ENCODE results near the gene KRT77.

The KRT77 gene

GRCh38 chr12:52676163-52676562 lies 27.2 kb downstream of the KRT77 start:
- Histone ChIP-seq H3K4me1 (ENCODE audit: insufficient read depth, poor library complexity, severe bottlenecking) (peaks cover 10% of the 10 kb centered on the region), H3K4me3 (ENCODE audit: severe bottlenecking) (no peak overlapping the region), H3K36me3 (ENCODE audit: low read depth) (no peaks in the 10 kb centered on the region), H3K27me3 (ENCODE audit: insufficient read depth, poor library complexity, severe bottlenecking) (no peaks in the 10 kb centered on the region), H3K27ac (ENCODE audit: poor library complexity, severe bottlenecking) (no peak overlapping the region), H3K9me3 (ENCODE audit: severe bottlenecking) (no peaks in the 10 kb centered on the region)
- no peak for DNase-seq (ENCODE audit: low spot score)
- TF ChIP-seq, protein P1, sequence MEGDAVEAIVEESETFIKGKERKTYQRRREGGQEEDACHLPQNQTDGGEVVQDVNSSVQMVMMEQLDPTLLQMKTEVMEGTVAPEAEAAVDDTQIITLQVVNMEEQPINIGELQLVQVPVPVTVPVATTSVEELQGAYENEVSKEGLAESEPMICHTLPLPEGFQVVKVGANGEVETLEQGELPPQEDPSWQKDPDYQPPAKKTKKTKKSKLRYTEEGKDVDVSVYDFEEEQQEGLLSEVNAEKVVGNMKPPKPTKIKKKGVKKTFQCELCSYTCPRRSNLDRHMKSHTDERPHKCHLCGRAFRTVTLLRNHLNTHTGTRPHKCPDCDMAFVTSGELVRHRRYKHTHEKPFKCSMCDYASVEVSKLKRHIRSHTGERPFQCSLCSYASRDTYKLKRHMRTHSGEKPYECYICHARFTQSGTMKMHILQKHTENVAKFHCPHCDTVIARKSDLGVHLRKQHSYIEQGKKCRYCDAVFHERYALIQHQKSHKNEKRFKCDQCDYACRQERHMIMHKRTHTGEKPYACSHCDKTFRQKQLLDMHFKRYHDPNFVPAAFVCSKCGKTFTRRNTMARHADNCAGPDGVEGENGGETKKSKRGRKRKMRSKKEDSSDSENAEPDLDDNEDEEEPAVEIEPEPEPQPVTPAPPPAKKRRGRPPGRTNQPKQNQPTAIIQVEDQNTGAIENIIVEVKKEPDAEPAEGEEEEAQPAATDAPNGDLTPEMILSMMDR (IDR thresholded peaks at IDR 0.05; ENCODE audit: poor library complexity, severe bottlenecking), result no peak
- ATAC-seq (ENCODE audit: low read depth), result no peak

DNA sequence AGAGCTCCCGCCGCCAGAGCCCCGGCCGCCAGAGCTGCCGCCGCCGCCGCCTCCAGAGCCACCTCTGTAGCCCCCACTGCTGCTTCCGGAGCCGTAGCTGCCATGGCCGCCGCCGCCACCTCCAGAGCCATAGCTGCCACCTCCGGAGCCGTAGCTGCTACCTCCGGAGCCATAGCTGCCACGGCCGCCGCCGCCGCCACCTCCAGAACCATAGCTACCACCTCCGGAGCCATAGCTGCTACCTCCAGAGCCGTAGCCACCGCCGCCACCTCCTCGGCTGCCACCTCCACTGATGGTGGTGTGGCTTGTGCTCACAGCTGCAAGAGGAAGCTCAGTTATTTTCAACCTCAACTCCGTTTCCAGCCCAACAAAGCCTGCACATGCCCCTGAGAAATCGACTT lies 28.0 kb downstream of the KRT77 start:
- H3K4me3 ChIP-seq (ENCODE audit: severe bottlenecking), result no peak overlapping the region
- no peaks in the 10 kb centered on the region for H3K27me3 ChIP-seq (ENCODE audit: insufficient read depth, poor library complexity, severe bottlenecking)
- no peaks in the 10 kb centered on the region for H3K36me3 ChIP-seq (ENCODE audit: low read depth)
- ATAC-seq (ENCODE audit: low read depth) (no peak), DNase-seq (ENCODE audit: low spot score) (no peak)
- H3K9me3 ChIP-seq (ENCODE audit: severe bottlenecking), result no peaks in the 10 kb centered on the region
- H3K4me1 ChIP-seq (ENCODE audit: insufficient read depth, poor library complexity, severe bottlenecking), result peaks cover 10% of the 10 kb centered on the region
- TF ChIP-seq, protein P1 (IDR thresholded peaks at IDR 0.05; ENCODE audit: poor library complexity, severe bottlenecking), result no peak
- no peak overlapping the region for H3K27ac ChIP-seq (ENCODE audit: poor library complexity, severe bottlenecking)

- Histone ChIP-seq H3K36me3 (ENCODE audit: low read depth) (no peaks in the 10 kb centered on the region), H3K4me1 (ENCODE audit: insufficient read depth, poor library complexity, severe bottlenecking) (peaks cover 10% of the 10 kb centered on the region), H3K4me3 (ENCODE audit: severe bottlenecking) (no peak overlapping the region), H3K9me3 (ENCODE audit: severe bottlenecking) (no peaks in the 10 kb centered on the region), H3K27me3 (ENCODE audit: insufficient read depth, poor library complexity, severe bottlenecking) (no peaks in the 10 kb centered on the region), H3K27ac (ENCODE audit: poor library complexity, severe bottlenecking) (no peak overlapping the region)
- DNase-seq (ENCODE audit: low spot score), result no peak
- no peak for ATAC-seq (ENCODE audit: low read depth)
- TF ChIP-seq, protein P1 (IDR thresholded peaks at IDR 0.05; ENCODE audit: poor library complexity, severe bottlenecking), result no peak
Measured at GRCh38 chr12:52674433-52674775, 28.9 kb downstream of the KRT77 start.

DNA sequence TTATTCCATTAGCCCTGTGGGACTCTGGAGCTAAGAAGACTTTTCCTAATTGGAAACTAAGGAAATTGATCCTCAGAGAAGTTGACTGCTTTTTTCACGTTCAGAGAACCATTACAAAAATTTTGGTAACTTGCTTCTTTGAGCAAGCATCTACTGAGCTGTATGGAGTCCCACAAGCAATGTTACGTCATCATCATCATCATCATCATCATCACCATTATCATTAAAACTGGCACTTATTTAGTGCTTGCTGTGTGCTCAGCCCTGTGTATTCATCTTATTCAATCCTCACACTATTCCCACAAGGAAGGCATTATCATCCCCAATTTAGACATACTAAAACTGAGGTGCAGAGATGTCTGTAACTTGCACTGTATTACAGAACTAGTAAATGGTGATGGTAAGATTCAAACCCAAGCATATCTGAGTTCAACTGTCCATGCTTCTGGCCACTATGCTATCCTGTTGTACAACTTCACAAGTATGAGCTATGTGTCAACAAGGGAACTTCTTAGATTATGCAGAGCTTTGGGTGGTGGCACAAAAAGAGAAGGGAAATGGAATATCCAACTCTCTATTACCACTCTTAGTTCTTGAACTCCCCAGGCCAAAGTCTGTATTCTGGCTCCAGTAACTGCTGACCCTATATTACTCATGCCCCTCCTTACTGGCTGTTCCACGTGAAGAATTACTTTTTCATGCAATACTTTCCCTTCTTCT lies 29.5 kb downstream of the KRT77 start:
- no peaks in the 10 kb centered on the region for H3K36me3 ChIP-seq (ENCODE audit: low read depth)
- H3K27ac ChIP-seq (ENCODE audit: poor library complexity, severe bottlenecking), result no peak overlapping the region
- DNase-seq (ENCODE audit: low spot score) (no peak), ATAC-seq (ENCODE audit: low read depth) (no peak)
- no peak overlapping the region for H3K4me3 ChIP-seq (ENCODE audit: severe bottlenecking)
- H3K9me3 ChIP-seq (ENCODE audit: severe bottlenecking), result no peaks in the 10 kb centered on the region
- H3K4me1 ChIP-seq (ENCODE audit: insufficient read depth, poor library complexity, severe bottlenecking), result peaks cover 10% of the 10 kb centered on the region
- H3K27me3 ChIP-seq (ENCODE audit: insufficient read depth, poor library complexity, severe bottlenecking), result no peaks in the 10 kb centered on the region
- TF ChIP-seq, protein P1 (IDR thresholded peaks at IDR 0.05; ENCODE audit: poor library complexity, severe bottlenecking), result no peak

- ATAC-seq (ENCODE audit: low read depth), result no peak
- DNase-seq (ENCODE audit: low spot score), result no peak
- Histone ChIP-seq H3K27me3 (ENCODE audit: insufficient read depth, poor library complexity, severe bottlenecking) (no peaks in the 10 kb centered on the region), H3K27ac (ENCODE audit: poor library complexity, severe bottlenecking) (no peak overlapping the region), H3K36me3 (ENCODE audit: low read depth) (no peaks in the 10 kb centered on the region), H3K9me3 (ENCODE audit: severe bottlenecking) (no peaks in the 10 kb centered on the region), H3K4me3 (ENCODE audit: severe bottlenecking) (no peak overlapping the region), H3K4me1 (ENCODE audit: insufficient read depth, poor library complexity, severe bottlenecking) (peaks cover 10% of the 10 kb centered on the region)
- TF ChIP-seq, protein P1 (IDR thresholded peaks at IDR 0.05; ENCODE audit: poor library complexity, severe bottlenecking), result no peak
Measured at GRCh38 chr12:52673217-52673616, 30.1 kb downstream of the KRT77 start.
